GM18499 (cell line): Measurements from ENCODE around the gene TSPOAP1.

ENCODE experiments used
- ATAC-seq: cut with Tn5 transposase; IDR thresholded peaks from one replicate; pipeline ENCODE4 v1.9.1; 2021; ENCODE audit warnings: moderate number of reproducible peaks; ENCODE audit not compliant: insufficient read depth, unreplicated experiment

TSPOAP1 gene

GRCh38 chr17:58362368-58363014, 33.9 kb upstream of the TSPOAP1 start:
- no peak for ATAC-seq

- no peak for ATAC-seq
Measured at GRCh38 chr17:58360296-58361063, 31.9 kb upstream of the TSPOAP1 start.

DNA sequence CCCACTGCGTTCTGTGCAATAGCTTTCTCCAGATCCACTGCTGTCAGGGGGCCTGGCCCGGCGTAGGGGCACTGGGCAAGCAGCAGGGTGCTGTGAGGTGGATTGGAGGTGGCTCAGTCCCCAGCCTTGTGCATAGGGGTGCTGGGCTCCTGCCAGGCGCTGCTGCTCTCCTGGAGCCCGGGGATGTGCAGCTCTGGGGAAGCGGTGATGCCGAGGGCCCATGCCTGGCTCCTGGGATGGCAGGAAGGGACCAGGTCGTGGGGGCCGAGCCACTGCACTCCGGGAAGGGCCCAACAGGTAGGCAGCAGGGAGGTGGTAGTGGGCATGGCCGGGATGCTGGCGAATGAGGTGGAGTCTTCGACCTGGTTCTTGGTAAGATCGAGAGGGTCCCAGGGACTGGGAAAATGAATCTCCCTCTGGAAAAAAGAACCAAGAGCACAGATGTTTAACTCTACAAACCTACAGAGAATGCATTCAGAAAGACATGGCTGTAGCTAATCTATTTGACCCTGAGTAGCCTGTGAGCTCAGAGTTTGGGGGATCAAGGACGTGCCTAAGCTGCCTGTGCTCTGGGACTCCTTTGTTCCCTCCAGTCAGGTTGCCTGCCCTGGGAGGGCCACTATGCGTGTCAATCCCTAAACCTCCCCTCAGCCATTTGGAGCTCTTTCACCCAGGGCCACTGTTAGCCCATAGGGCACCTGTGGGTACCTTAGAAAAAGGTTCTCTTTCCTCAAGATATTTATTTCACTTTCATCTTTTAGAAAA, 30.0 kb upstream of the TSPOAP1 start:
- no peak for ATAC-seq

DNA sequence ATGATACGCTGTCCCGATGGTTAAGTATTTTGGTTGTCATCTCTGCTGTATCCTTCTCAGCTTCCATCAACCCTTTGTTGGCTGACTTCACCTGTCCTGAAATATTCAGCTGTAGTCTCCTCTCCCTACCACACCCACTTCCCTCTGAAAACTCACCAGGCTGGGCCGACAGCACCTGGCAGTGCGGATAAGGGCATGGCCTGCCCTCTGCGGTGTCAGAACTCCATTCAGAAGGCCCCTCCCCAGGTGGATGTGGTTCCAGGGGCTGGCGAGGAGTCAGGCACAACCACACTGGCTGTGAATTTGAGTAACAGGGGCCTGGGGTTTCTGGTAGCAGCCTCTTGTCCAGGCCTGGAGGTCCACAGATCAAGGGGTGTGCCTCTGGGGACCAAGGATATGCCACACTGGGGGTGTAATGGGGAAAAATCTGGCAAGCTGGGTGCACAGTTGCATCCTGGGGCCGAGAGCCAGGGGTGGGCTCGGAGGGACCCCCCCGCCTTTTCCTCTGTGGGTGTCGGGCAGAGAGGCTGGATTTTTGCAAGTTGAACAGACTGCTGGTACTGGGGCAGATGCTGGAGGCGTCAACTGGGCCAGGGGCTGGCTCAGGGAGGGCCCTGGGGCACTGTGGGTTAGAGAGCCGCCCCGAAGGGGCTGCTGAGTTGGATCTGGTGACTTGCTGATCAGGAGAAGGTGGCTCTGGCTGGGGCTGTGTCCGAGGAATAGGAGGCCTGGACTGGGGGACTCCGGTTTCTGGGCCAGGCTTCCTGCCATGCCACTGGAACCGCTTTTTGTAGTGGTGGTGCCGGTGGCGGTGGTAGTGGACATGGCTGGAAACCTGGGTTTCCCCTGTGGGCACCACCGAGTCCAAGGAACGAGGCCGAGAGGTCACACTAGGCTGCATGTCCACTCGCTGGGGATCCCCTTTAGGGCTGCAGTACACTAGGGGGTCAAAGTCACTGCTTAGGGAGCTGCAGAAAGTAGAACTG, 29.0 kb upstream of the TSPOAP1 start:
- ATAC-seq: no peak

- ATAC-seq: no peak
Measured at GRCh38 chr17:58356231-58356630, 27.6 kb upstream of the TSPOAP1 start.

- no peak for ATAC-seq
Measured at GRCh38 chr17:58354541-58355216, 26.1 kb upstream of the TSPOAP1 start.

DNA sequence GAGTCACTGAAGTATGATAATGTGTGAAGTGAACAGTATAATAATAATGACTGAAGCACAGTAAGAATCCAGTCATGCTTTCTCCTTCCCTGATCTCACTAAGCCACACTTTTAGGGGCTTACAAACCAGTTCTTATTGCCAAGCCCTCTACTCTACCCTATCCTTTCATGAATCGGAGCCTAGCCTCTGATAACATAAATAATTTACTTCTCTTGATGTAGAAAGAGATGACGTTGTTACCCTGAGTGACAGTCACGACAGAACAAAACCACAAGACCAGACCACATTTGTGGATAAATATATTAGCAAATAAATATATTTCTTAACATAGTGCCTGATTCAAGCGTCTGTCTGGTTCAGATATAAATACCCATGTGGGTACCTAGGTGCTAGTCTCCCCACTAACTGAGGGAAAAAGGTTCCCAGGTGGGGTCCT, 24.8 kb upstream of the TSPOAP1 start:
- ATAC-seq: no peak

DNA sequence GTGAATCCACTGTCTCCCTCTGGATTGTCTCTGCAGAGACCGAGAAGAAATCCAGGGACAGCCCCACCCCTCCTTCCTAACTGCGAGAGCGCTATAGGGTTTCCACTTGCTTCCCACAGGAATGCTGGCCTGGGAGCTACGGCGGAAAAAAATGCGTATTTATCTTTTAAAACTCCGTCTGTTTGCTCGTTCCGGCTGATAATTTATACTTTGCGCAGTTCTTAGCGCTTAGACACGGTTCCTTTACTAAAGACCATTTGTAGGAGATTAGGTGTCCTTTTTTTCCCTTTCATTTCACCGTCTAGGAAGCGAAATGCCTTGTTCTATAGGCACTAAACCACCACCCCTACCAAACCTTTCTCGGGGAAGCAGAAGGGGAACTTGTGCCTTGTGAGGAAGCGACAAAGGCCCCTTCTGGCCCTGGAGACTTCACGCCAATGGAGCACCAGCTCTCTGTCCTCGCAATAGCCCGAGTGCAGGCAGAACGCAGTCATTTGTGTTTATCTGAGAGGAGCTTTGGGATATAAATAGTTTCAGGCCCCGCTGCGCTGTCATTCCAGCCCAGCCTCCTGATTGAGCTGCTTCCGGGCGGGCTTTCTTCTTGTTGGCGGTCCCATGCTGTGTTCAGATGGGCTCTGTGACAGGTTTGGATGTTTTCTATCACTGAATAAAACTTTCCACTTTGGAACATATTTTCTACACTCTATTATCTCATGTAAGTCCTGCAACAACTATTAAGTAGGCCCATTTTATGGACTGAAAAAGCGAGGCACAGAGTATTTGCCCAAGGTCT, 24.2 kb upstream of the TSPOAP1 start:
- ATAC-seq: peak; percentile 13

DNA sequence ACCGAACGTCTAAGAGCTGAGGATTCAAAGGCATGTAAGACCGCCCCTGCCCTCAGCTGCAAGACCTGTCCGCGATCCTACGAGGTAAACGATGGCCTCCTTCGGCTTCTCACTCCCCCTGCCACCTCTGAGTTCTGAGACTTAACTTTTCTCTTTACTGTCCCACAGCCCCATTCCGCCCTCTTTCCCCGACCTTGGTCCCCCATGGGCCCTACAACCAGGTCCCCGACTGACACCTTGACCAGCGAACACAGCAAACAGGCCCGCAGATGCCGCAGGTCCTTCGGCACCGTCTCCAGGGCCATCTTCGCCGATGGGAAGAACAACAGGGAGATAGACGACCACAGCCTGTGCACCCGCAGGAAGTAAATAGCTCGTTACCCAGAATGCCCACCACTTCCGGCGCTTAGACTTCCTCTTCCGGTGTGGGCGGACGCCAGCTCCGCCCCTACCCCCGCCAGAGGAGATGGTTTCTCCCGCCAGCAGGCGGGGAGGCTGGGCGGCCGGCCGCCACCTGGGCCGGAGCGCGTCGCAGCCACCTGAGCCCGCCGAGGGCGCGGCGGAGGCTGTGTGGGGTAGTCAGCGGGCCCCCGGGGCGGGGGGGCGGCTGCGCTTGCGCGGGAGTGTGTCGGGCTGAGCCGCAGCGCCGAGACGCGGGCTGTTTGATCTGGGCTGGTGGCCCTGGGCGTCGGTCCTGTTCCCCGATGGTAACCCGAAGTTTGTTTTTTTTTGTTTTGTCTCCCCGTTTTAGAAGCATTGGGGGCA, 23.4 kb upstream of the TSPOAP1 start, which contains the start of gene SUPT4H1:
Gene SUPT4H1, minus strand, starts transcription at position 371 of the 765 bp plus-strand sequence. Its CDS starts 66 bp downstream, at position 305.
- ATAC-seq: peak; percentile 67

DNA sequence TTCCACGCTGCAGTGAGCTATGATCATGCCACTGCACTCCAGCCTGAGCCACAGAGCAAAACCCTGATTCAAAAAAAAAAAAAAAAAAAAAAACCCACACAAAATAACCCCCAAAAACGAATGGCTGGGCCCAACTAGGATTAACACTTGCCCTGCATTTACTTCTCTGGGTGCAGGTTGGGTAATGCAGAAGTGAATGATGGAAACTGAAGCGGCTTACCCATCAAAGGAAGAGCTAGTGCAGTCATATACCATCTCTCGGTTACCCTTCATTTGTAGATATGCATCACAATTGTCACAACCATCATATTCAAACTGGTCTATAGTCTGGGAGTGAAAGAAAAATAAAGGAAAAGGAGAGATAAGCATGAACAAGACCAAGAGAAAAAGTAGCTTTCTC, 22.6 kb upstream of the TSPOAP1 start:
- ATAC-seq: no peak

- ATAC-seq: no peak
Measured at GRCh38 chr17:58348038-58348437, 19.4 kb upstream of the TSPOAP1 start.

DNA sequence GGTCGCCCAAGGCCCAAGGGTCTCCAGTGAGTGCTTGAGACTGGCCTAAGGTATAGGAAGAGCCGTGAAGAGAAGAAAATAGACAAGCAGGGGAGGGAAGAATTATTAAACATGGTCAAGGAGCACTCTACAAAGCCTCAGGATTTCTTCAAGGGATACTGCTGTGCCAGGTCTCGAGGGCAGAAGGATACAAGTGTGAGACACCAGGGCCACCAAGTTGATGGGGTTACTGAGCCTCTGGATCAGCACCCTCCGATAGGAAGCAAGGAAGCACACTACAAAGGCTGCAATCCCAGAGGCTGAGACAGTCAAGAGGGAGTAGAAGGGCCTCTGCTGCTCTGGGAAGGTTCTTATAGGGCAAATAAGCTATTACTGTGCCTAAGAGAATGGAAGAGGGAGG, 16.9 kb upstream of the TSPOAP1 start:
- ATAC-seq: no peak

DNA sequence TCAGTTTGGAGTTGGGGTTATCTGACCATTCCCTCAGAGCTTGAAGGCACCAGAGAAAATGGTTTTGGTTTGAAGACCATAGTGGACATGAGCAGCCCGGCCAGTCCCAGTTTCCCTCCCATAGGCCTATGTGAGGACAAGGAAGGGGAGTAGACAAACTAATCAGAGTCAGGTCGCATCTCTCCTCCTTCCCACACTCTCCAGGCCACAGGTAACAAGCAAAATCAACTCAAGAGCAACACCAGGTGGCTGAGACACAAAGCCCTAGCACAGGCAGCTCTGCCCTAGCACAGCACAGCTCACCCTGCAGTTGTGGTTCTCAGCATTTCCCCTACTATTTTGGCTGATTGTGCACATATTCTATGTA, 16.2 kb upstream of the TSPOAP1 start:
- ATAC-seq: peak; percentile 31

DNA sequence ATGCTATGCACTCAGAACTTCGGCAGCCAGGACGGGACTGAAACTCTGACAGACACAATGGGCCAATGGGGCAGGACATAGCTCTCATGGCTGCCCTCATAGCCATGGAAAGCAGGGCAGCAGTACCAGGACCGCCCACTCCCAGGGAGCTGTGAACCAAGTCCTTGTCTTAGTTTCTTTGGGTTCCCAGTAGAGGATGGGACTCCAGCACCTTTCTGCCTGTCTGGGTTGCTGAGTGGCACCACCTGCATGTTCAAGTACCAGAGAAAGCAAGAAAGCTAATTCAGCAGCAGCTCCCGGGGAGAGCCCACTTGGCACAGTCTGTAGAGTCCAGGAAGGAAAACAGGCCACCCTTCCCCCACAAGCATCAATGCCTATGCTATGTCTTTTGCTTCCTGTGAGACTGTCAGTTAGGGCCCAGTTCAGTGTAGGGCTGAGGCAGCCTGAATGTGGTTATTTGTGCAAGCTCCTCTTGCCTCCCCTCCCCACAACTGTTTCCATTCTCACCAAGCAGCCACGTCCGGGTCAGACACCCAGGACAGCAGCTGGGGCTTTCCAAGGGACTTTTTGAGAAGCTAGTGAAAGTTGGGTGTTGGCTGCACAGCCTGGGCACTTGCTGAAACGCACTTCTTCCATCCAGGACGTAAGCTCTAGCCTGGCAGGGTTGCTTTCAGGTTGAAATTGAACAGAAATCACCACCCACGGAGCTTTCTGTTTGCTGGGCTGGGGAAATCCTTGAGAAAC, 15.6 kb upstream of the TSPOAP1 start:
- ATAC-seq: peak; percentile 62

DNA sequence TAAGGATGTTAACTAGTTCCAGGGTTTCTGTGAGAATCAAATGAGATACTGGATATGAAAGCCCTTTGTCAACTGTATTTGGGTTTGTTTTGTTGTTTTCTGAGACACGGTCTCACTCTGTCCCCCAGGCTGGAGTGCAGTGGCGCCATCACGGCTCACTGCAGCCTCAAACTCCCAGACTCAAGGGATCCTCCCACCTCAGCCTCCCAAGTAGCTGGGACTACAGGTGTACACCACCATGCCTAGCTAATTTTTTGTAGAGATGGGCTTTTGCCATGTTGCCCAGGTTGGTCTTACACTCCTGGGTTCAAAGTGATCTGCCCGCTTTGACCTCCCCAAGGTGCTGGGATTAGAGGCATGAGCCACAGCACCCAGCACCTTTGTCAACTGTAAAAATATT, 14.5 kb upstream of the TSPOAP1 start:
- ATAC-seq: no peak

DNA sequence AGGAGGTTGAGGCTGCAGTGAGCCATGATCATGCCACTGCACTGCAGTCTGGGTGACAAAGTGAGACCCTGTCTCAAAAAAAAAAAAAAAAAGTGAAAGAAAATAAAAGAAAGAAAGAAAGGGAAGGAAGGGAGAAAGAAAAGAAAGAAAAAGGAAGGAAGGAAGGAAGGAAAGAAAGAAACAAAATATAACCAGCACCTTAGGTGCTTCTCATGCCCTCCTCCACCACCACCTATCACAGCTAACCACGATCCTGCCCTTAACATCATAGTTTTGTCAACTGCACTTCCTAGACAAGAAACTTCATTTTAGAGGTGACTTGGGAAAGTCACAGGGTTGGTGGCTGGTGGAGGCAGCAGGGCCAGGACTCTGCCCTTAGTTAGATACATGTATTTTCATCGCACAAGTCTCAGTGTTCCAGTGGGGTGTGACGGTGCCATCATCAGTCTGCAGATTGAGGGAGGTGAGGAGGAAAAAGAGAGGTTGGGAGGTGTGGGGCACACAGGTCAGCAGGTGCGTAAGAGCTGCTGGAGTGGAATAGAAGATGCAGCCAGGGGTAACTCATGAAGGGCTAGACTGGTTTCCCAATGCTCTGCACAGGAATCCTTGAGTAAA, 13.4 kb upstream of the TSPOAP1 start:
- no peak for ATAC-seq
